NT2/D1 (cell line): ENCODE measurements around the gene CCDC194.
A peak's percentile ranks its signal among the peaks of the same experiment; 100 is the strongest.

Source experiments
- DNase-seq: peaks from one replicate; pipeline ENCODE4 v3.0.0-alpha.2; 2011; ENCODE audit warnings: low read depth, low spot score
- H3K27me3 ChIP-seq: 2 replicates; pipeline ENCODE4 v1.6.0; 2011; ENCODE audit warnings: mild to moderate bottlenecking; ENCODE audit not compliant: insufficient read length, insufficient read depth
- H3K36me3 ChIP-seq: 2 replicates; pipeline ENCODE4 v1.6.1; 2011; ENCODE audit warnings: mild to moderate bottlenecking, low read length, mixed read lengths; ENCODE audit not compliant: insufficient read depth, insufficient read length
- H3K4me1 ChIP-seq: 2 replicates; pipeline ENCODE4 v1.5.1; 2011; ENCODE audit not compliant: insufficient read depth, insufficient read length
- H3K4me3 ChIP-seq: 2 replicates; pipeline ENCODE4 v1.5.1; 2011; ENCODE audit warnings: low read depth; ENCODE audit not compliant: insufficient read length
- H3K9ac ChIP-seq: 2 replicates; pipeline ENCODE4 v1.6.0; 2011; ENCODE audit warnings: low read depth; ENCODE audit not compliant: insufficient read length
- H3K9me3 ChIP-seq: 2 replicates; pipeline ENCODE4 v1.5.1; 2011; ENCODE audit warnings: mild to moderate bottlenecking, low read length; ENCODE audit not compliant: insufficient read depth
- SUZ12 ChIP-seq: IDR thresholded peaks from 2 replicates; pipeline ENCODE4 v1.6.1; 2011; ENCODE audit not compliant: insufficient read length, insufficient read depth; ENCODE audit errors: extremely low read depth
- YY1 ChIP-seq: IDR thresholded peaks from 2 replicates; pipeline ENCODE4 v1.6.1; 2011; ENCODE audit not compliant: insufficient read length, insufficient read depth
- ZNF274 ChIP-seq: IDR thresholded peaks from 2 replicates; pipeline ENCODE4 v1.6.1; 2011; ENCODE audit warnings: mild to moderate bottlenecking, low read depth, low read length

The CCDC194 gene

GRCh38 chr19:17358395-17358794 is 35.6 kb downstream of the CCDC194 start:
- Histone ChIP-seq H3K4me3 (no peak overlapping the region), H3K36me3 (no peaks in the 10 kb centered on the region), H3K9ac (peak overlapping the region; percentile 42), H3K4me1 (peaks cover 4% of the 10 kb centered on the region), H3K27me3 (no peaks in the 10 kb centered on the region), H3K9me3 (no peaks in the 10 kb centered on the region)
- TF ChIP-seq YY1 = no peak
- TF ChIP-seq ZNF274 = no peak
- no peak for TF ChIP-seq SUZ12
- DNase-seq = no peak

DNA sequence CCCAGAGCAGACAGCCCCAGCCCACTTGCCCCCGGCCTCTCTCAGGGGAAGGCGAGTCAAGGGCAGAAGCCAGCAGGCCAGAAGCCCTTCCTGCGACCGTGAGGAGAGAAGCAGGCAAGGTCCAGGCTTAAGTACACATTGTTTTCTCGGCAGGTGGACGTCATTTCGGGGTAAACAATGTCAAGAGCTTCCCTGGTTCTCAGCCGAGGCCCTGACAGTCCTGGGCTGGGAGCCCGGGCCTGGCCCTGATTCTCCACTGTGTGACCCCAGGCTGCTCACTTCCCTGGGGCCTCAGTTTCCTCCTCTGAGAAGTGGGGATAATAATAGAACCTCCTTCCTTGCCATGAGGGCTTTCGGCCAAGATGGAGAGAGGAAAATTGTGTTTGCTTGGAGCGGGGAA is 36.3 kb downstream of the CCDC194 start:
- DNase-seq = no peak
- TF ChIP-seq YY1 (no peak), SUZ12 (no peak), ZNF274 (no peak)
- H3K4me3 ChIP-seq = no peak overlapping the region
- H3K27me3 ChIP-seq = no peaks in the 10 kb centered on the region
- no peak overlapping the region for H3K9ac ChIP-seq
- H3K4me1 ChIP-seq = peaks cover 4% of the 10 kb centered on the region
- no peaks in the 10 kb centered on the region for H3K9me3 ChIP-seq
- no peaks in the 10 kb centered on the region for H3K36me3 ChIP-seq

DNA sequence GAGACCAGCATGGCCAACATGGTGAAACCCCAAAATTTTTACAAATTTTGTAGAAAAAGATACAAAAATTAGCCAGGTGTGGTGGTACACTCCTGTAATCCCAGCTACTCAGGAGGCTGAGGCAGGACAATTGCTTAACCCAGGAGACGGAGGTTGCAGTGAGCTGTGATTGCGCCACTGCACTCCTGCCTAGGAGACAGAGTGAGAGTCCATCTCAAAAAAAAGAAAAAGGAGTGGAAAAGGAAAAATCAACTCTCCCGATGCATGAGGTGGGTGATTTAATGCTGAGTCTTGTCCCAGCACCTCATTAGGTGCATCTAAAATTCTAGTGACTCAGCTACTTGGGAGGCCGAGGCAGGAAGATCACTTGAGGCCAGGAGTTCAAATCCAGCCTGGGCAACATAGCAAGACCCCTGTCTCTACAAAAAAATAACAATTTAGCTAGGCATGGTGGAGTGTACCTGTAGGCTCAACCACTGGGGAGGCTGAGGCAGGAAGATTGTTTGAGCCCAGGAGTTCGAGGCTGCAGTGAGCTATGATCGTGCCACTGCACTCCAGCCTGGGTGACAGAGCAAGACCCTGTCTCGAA is 36.8 kb downstream of the CCDC194 start:
- no peak for TF ChIP-seq SUZ12
- no peak for TF ChIP-seq ZNF274
- TF ChIP-seq YY1 = no peak
- Histone ChIP-seq H3K4me1 (peaks cover 4% of the 10 kb centered on the region), H3K9ac (no peak overlapping the region), H3K36me3 (no peaks in the 10 kb centered on the region), H3K9me3 (no peaks in the 10 kb centered on the region), H3K4me3 (no peak overlapping the region), H3K27me3 (no peaks in the 10 kb centered on the region)
- no peak for DNase-seq

GRCh38 chr19:17353386-17353785 is 40.6 kb downstream of the CCDC194 start:
- TF ChIP-seq YY1 = no peak
- no peak for TF ChIP-seq ZNF274
- no peak for TF ChIP-seq SUZ12
- DNase-seq = no peak
- Histone ChIP-seq H3K27me3 (no peaks in the 10 kb centered on the region), H3K4me3 (no peak overlapping the region), H3K36me3 (no peaks in the 10 kb centered on the region), H3K9ac (no peak overlapping the region), H3K4me1 (no peaks in the 10 kb centered on the region), H3K9me3 (no peaks in the 10 kb centered on the region)

DNA sequence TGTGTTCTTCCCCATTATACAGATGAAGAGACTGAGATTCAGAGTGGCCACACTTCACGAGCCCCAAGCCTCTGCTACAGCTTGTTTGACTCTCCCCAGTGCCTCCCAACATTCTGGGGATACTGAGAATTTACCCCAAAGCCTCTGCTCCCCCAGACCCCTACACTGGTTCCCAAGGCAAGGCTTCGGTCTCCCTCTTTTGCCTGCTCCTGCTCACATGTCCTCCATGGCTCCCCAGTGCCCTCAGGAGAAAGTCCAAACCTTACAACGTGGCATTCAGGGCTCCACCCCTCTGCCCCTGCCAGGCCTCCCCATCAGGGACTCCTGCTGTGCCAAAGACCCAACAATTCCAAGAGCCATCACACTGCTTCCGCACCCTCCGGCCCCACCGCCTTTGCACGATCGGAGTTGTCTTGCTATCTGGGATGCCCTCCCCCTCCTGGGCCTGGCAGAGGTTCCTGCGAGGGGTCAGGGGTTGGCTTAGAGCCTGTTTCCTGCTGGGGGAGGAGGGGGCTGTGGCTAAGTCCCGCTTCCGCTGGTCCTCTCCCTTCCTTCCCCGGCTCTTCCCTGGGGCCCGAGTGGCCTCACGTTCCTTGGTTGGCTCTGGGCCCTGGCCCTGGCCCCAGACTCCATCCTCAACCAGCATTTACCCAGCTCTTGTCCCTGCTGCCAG is 41.3 kb downstream of the CCDC194 start:
- Histone ChIP-seq H3K4me1 (peaks cover 3% of the 10 kb centered on the region), H3K36me3 (no peaks in the 10 kb centered on the region), H3K4me3 (no peak overlapping the region), H3K27me3 (no peaks in the 10 kb centered on the region), H3K9me3 (no peaks in the 10 kb centered on the region), H3K9ac (no peak overlapping the region)
- DNase-seq = no peak
- TF ChIP-seq SUZ12 (no peak), ZNF274 (no peak), YY1 (no peak)

- no peak overlapping the region for H3K4me3 ChIP-seq
- H3K9ac ChIP-seq = no peak overlapping the region
- H3K9me3 ChIP-seq = no peaks in the 10 kb centered on the region
- H3K36me3 ChIP-seq = no peaks in the 10 kb centered on the region
- DNase-seq = no peak
- H3K4me1 ChIP-seq = peaks cover 3% of the 10 kb centered on the region
- no peaks in the 10 kb centered on the region for H3K27me3 ChIP-seq
- TF ChIP-seq YY1 = no peak
- TF ChIP-seq ZNF274 = no peak
- TF ChIP-seq SUZ12 = no peak
Measured at GRCh38 chr19:17351815-17352435, 42.1 kb downstream of the CCDC194 start.

DNA sequence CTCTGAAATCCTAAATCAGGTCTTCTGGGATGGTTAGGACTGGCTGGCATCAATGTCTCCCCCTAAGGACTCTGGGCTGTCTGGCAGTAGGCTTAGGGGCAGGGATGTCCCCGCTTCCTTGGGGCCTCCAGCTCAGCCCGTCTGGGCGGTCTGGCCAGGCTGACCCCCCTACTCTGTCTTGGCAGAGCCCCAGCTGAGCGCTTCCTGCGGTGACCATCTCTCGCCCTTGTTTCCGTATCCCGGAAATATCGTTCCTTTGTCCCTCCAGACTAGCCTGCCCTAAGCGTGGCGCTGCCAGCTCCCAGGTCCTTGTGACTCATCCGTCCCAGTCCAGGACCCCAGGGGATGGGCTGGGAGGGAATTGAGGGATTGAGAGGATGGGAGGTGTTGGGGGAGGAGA is 45.3 kb downstream of the CCDC194 start:
- DNase-seq = no peak
- Histone ChIP-seq H3K9ac (peak overlapping the region; percentile 34), H3K4me3 (peak overlapping the region; percentile 1)

More for the DNA sequence above, 45.3 kb downstream of the CCDC194 start:
- Histone ChIP-seq H3K27me3 (no peaks in the 10 kb centered on the region), H3K36me3 (peaks cover 6% of the 10 kb centered on the region), H3K9me3 (no peaks in the 10 kb centered on the region), H3K4me1 (peaks cover 3% of the 10 kb centered on the region)
- TF ChIP-seq SUZ12 = no peak
- no peak for TF ChIP-seq ZNF274
- no peak for TF ChIP-seq YY1
